IMR-90 (cell line): Measurements from ENCODE around the gene SPTLC2. TPM values are rescaled to one million over a fixed set of nuclear protein-coding genes. Genes with fewer than 3 reads are reported as not detected.
"Not testable (repeated sequence)": the region's sequence is repeated elsewhere in the genome, so short reads cannot be mapped to it uniquely, and the experiment has no call there.

Source experiments
- ATAC-seq: fragments of 200-7000 bp; cut with Tn5 transposase; 2 replicates; pipeline ENCODE4 v1.9.1; 2020; ENCODE audit warnings: low read depth, mild to moderate bottlenecking, moderate library complexity
- BruUV-seq: library from RNA; stranded (reverse); fragments of 400-500 nt; replicated peaks from 2 replicates; lab custom pipeline; 2021; lab: Mats Ljungman, UMichigan
- CTCF ChIA-PET: fragments of 300-600 bp; formaldehyde crosslinking; extraction: SDS; loops from one replicate; lab custom pipeline; 2021; ENCODE audit warnings: antibody characterized with exemption; lab: Yijun Ruan, JAX
- POLR2A ChIA-PET: fragments of 300-600 bp; sonication (Branson Sonifier 250); formaldehyde crosslinking; loops from one replicate; lab custom pipeline; 2022; ENCODE audit warnings: antibody characterized with exemption; ENCODE audit not compliant: unreplicated experiment; lab: Charles Lee
- DNase-seq: peaks from one replicate; pipeline ENCODE4 v3.0.0; 2013
- H2AFZ ChIP-seq: replicated peaks from 2 replicates; pipeline ENCODE3; 2013; ENCODE audit warnings: low read length, mild to moderate bottlenecking; ENCODE audit not compliant: poor library complexity
- H2AK5ac ChIP-seq: 2 replicates; pipeline ENCODE4 v1.6.1; 2013; ENCODE audit warnings: low read depth, low read length, inconsistent platforms
- H2AK9ac ChIP-seq: replicated peaks from 2 replicates; pipeline ENCODE3; 2013; ENCODE audit warnings: mild to moderate bottlenecking, low read depth, low read length, moderate library complexity; ENCODE audit not compliant: poor library complexity
- H2BK120ac ChIP-seq: 2 replicates; pipeline ENCODE4 v1.6.1; 2013; ENCODE audit warnings: low read depth, low read length, inconsistent platforms
- H2BK15ac ChIP-seq: 3 replicates; pipeline ENCODE4 v1.6.1; 2013; ENCODE audit warnings: low read depth, low read length, inconsistent platforms
- H2BK20ac ChIP-seq: 2 replicates; pipeline ENCODE4 v1.6.1; 2013; ENCODE audit warnings: low read depth, mild to moderate bottlenecking, inconsistent platforms, low read length, moderate library complexity
- H2BK5ac ChIP-seq: 2 replicates; pipeline ENCODE4 v1.6.1; 2013; ENCODE audit warnings: mild to moderate bottlenecking, low read depth, low read length, inconsistent platforms; ENCODE audit not compliant: poor library complexity, severe bottlenecking
- H3K14ac ChIP-seq: replicated peaks from 2 replicates; pipeline ENCODE4 v1.6.1; 2013; ENCODE audit warnings: low read depth, low read length, inconsistent platforms
- H3K18ac ChIP-seq: 2 replicates; pipeline ENCODE4 v1.6.1; 2013; ENCODE audit warnings: low read depth, low read length, control low read depth
- H3K23ac ChIP-seq: 2 replicates; pipeline ENCODE4 v1.6.1; 2013; ENCODE audit warnings: low read depth, low read length, inconsistent platforms
- H3K27ac ChIP-seq: 2 replicates; pipeline ENCODE4 v1.5.1; 2013; ENCODE audit warnings: mild to moderate bottlenecking, control low read depth, low read length; ENCODE audit not compliant: insufficient read depth
- H3K27me3 ChIP-seq: 2 replicates; pipeline ENCODE4 v1.6.1; 2013; ENCODE audit warnings: low read length; ENCODE audit not compliant: control insufficient read depth, insufficient read depth
- H3K36me3 ChIP-seq: 2 replicates; pipeline ENCODE4 v1.6.1; 2013; ENCODE audit warnings: low read length, mixed read lengths; ENCODE audit not compliant: control insufficient read depth, insufficient read depth
- H3K4ac ChIP-seq: 2 replicates; pipeline ENCODE4 v1.6.1; 2013; ENCODE audit warnings: low read depth, low read length, inconsistent platforms
- H3K4me1 ChIP-seq: 2 replicates; pipeline ENCODE4 v1.6.1; 2013; ENCODE audit warnings: low read length, mixed read lengths; ENCODE audit not compliant: control insufficient read depth, insufficient read depth
- H3K4me2 ChIP-seq: 2 replicates; pipeline ENCODE4 v1.6.1; 2013; ENCODE audit warnings: low read depth, mild to moderate bottlenecking, control low read depth, low read length, moderate library complexity
- H3K4me3 ChIP-seq: 2 replicates; pipeline ENCODE4 v1.5.1; 2013; ENCODE audit warnings: low read depth, mild to moderate bottlenecking, control low read depth, low read length, moderate library complexity; ENCODE audit not compliant: insufficient read depth
- H3K56ac ChIP-seq: 2 replicates; pipeline ENCODE4 v1.6.1; 2013; ENCODE audit warnings: low read length, inconsistent platforms; ENCODE audit not compliant: insufficient read depth; ENCODE audit errors: extremely low read depth
- H3K79me1 ChIP-seq, 2 experiments: 2 replicates each; pipeline ENCODE4 v1.6.1; 2013; ENCODE audit warnings: low read length in 2 of 2, inconsistent platforms in 1 of 2, low read depth in 1 of 2
- H3K9ac ChIP-seq: 2 replicates; pipeline ENCODE4 v1.6.1; 2013; ENCODE audit warnings: low read depth, low read length, control low read depth
- H3K9me1 ChIP-seq: 2 replicates; pipeline ENCODE4 v1.6.1; 2013; ENCODE audit warnings: low read length, inconsistent platforms; ENCODE audit not compliant: insufficient read depth
- H3K9me3 ChIP-seq: 2 replicates; pipeline ENCODE4 v1.6.1; 2013; ENCODE audit warnings: low read length; ENCODE audit not compliant: control insufficient read depth, insufficient read depth
- H4K20me1 ChIP-seq: 2 replicates; pipeline ENCODE4 v1.6.1; 2013; ENCODE audit warnings: low read length, inconsistent platforms; ENCODE audit not compliant: insufficient read depth
- H4K5ac ChIP-seq: 2 replicates; pipeline ENCODE4 v1.6.1; 2013; ENCODE audit warnings: mild to moderate bottlenecking, low read depth, low read length, control low read depth
- H4K8ac ChIP-seq, 2 experiments: 2 replicates each; pipeline ENCODE4 v1.6.1; 2013; ENCODE audit warnings: low read depth in 2 of 2, low read length in 2 of 2, control low read depth in 1 of 2, inconsistent platforms in 1 of 2
- H4K91ac ChIP-seq: 2 replicates; pipeline ENCODE4 v1.6.1; 2013; ENCODE audit warnings: low read depth, low read length, inconsistent platforms; ENCODE audit not compliant: insufficient read depth
- CHD1 ChIP-seq: IDR thresholded peaks from 2 replicates; pipeline ENCODE4 v1.6.1; 2012; ENCODE audit warnings: low read depth, low read length, improper control_type of control experiment
- ELK1 ChIP-seq: fragments of 150-350 bp; IDR thresholded peaks from 2 replicates; pipeline ENCODE4 v1.6.1; 2016; ENCODE audit warnings: low read depth, mild to moderate bottlenecking, low read length, moderate library complexity, borderline replicate concordance
- RCOR1 ChIP-seq: IDR thresholded peaks from 2 replicates; pipeline ENCODE4 v1.6.1; 2012; ENCODE audit warnings: mild to moderate bottlenecking, low read length, improper control_type of control experiment; ENCODE audit not compliant: insufficient replicate concordance
- WGBS, 2 experiments: methylation state at CpG; one replicate each; pipeline versions ENCODE4 v1.1.5 to v1.1.7; 2013; ENCODE audit warnings: missing lambda C conversion rate in 2 of 2; ENCODE audit not compliant: insufficient read length in 1 of 2; ENCODE audit errors: extremely low coverage in 2 of 2; 5-methylcytosine and 5-hydroxymethylcytosine counted together
- dilution Hi-C: fragments of 300-500 bp; cut with HindIII; formaldehyde crosslinking; loops from one replicate; pipeline ENCODE4 v1.14.3; 2018; ENCODE audit warnings: low sequenced_read_pairs; ENCODE audit not compliant: unreplicated experiment
- in situ Hi-C: fragments of 300-500 bp; cut with MboI; formaldehyde crosslinking; loops from 3 replicates; pipeline ENCODE4 v1.14.3; 2019; ENCODE audit warnings: low sequenced_read_pairs, inconsistent platforms, mixed read lengths
- intact Hi-C: fragments of 100-400 bp; cut with micrococcal nuclease; formaldehyde crosslinking; loops from 2 replicates; pipeline ENCODE4 v1.10.0; 2022
- polyA plus RNA-seq, 3 experiments: library from polyadenylated mRNA; depleted of rRNA; stranded (reverse); fragments of >200 nt; gene quantifications; 2 replicates each; pipeline ENCODE4 v1.2.3, GENCODE V29; 2012; ENCODE audit warnings: low replicate concordance in 1 of 3
- total RNA-seq: library from RNA; depleted of rRNA; stranded (reverse); fragments of >200 nt; gene quantifications from 2 replicates; pipeline ENCODE4 v1.2.3, GENCODE V29; 2012

SPTLC2 gene
- total and polyA plus RNA-seq, 2 of the 4 experiments (the other 2 are of a cell fraction): 22.6 to 68.3 TPM

- TF ChIP-seq ELK1: no peak
- no peak for TF ChIP-seq RCOR1
- TF ChIP-seq CHD1: no peak
Measured at GRCh38 chr14:77638771-77639171, 22.3 kb upstream of the SPTLC2 start (continued).

DNA sequence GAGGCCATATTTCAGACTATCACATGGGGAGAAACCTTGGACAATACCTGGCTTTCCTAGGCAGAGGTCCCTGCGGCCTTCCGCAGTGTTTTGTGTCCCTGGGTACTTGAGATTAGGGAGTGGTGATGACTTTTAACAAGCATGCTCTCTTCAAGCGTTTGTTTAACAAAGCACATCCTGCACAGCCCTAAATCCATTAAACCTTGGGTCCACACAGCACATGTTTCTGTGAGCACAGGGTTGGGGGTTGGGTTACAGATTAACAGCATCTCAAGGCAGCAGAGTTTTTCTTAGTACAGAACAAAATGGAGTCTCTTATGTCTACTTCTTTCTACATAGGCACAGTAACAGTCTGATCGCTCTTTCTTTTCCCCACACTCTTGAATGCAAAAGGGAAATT is 19.4 kb upstream of the SPTLC2 start:
- dilution Hi-C loops, H2BK120ac ChIP-seq, BruUV-seq: not testable (repeated sequence)

DNA sequence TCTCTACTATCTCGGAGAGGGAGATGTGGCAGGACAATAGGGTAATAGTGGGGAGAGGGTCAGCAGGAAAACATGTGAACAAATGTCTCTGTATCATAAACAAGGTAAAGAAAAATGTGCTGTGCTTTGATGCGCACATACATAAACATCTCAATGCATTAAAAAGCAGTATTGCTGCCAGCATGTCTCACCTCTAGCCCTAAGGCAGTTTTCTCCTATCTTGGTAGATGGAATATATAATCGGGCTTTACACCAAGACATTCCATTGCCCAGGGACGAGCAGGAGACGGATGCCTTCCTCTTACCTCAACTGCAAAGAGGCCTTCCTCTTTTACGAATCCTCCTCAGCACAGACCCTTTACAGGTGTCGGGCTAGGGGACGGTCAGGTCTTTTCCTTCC is 19.0 kb upstream of the SPTLC2 start:
- POLR2A ChIA-PET, H3K4me3 ChIP-seq, in situ Hi-C loops, H2AFZ ChIP-seq, H4K91ac ChIP-seq, H3K56ac ChIP-seq, intact Hi-C loops, H2AK5ac ChIP-seq, H3K4ac ChIP-seq, H4K20me1 ChIP-seq, H2BK5ac ChIP-seq, H2AK9ac ChIP-seq, H3K27me3 ChIP-seq, H3K23ac ChIP-seq, dilution Hi-C loops, ATAC-seq, BruUV-seq, H3K9ac ChIP-seq, H2BK15ac ChIP-seq, H3K4me2 ChIP-seq, H3K36me3 ChIP-seq, H3K9me1 ChIP-seq, DNase-seq, H3K9me3 ChIP-seq, H4K8ac ChIP-seq, CTCF ChIA-PET, H3K14ac ChIP-seq, H4K5ac ChIP-seq, H3K4me1 ChIP-seq, H3K27ac ChIP-seq, H2BK20ac ChIP-seq, H3K79me1 ChIP-seq, H3K18ac ChIP-seq, H2BK120ac ChIP-seq: not testable (repeated sequence)
- no CpG with 5 or more reads among the region's 8 CpGs for WGBS, 2 experiments

More for the DNA sequence above, 19.4 kb upstream of the SPTLC2 start:
- H3K27me3 ChIP-seq, H3K4ac ChIP-seq, H3K14ac ChIP-seq, in situ Hi-C loops, H4K20me1 ChIP-seq, H3K18ac ChIP-seq, H4K91ac ChIP-seq, H3K23ac ChIP-seq, H4K5ac ChIP-seq, H3K9ac ChIP-seq, DNase-seq, H3K4me2 ChIP-seq, H2BK20ac ChIP-seq, H3K9me3 ChIP-seq, H3K56ac ChIP-seq, H3K4me3 ChIP-seq, H3K9me1 ChIP-seq, H3K4me1 ChIP-seq, H2AK9ac ChIP-seq, H3K27ac ChIP-seq, H2BK5ac ChIP-seq, H3K79me1 ChIP-seq, H4K8ac ChIP-seq, H3K36me3 ChIP-seq, POLR2A ChIA-PET, H2BK15ac ChIP-seq, H2AK5ac ChIP-seq, intact Hi-C loops, ATAC-seq, CTCF ChIA-PET, H2AFZ ChIP-seq: not testable (repeated sequence)
- WGBS, 2 experiments: no CpG with 5 or more reads among the region's 4 CpGs
